KMS-11 (cell line): Measurements from ENCODE around the gene SV2C.
"Not testable (repeated sequence)": the region's sequence is repeated elsewhere in the genome, so short reads cannot be mapped to it uniquely, and the experiment has no call there.

Experiments used
- H2AFZ ChIP-seq: fragments of 200-600 bp; sonication (generic); 2 replicates; pipeline ENCODE4 v1.6.1; 2016; ENCODE audit warnings: antibody characterized with exemption, mixed run types, low read depth
- H3K27ac ChIP-seq: fragments of 200-600 bp; sonication (generic); 2 replicates; pipeline ENCODE4 v1.6.1; 2016; ENCODE audit warnings: mild to moderate bottlenecking, mixed run types
- H3K27me3 ChIP-seq: fragments of 200-600 bp; sonication (generic); 2 replicates; pipeline ENCODE4 v1.6.1; 2017; ENCODE audit warnings: mild to moderate bottlenecking, low read depth, mixed run types, moderate library complexity; ENCODE audit not compliant: insufficient read depth
- H3K36me3 ChIP-seq: fragments of 200-600 bp; sonication (generic); 2 replicates; pipeline ENCODE4 v1.6.1; 2017; ENCODE audit warnings: mild to moderate bottlenecking, mixed run types; ENCODE audit not compliant: insufficient read depth
- H3K4me1 ChIP-seq: fragments of 200-600 bp; sonication (generic); 2 replicates; pipeline ENCODE4 v1.6.1; 2016; ENCODE audit warnings: mild to moderate bottlenecking, low read depth, mixed run types; ENCODE audit not compliant: poor library complexity, severe bottlenecking
- H3K4me2 ChIP-seq: fragments of 200-600 bp; sonication (generic); 2 replicates; pipeline ENCODE4 v1.7.0; 2016; ENCODE audit warnings: mild to moderate bottlenecking, mixed run types
- H3K4me3 ChIP-seq: fragments of 200-600 bp; sonication (generic); IDR thresholded peaks from 2 replicates; pipeline ENCODE4 v1.6.1; 2017; ENCODE audit warnings: low read depth, low read length, mixed read lengths; ENCODE audit not compliant: insufficient read depth
- H3K79me2 ChIP-seq: fragments of 200-600 bp; sonication (generic); 2 replicates; pipeline ENCODE4 v1.6.1; 2016; ENCODE audit warnings: low read depth, mixed run types; ENCODE audit not compliant: insufficient read depth
- H3K9ac ChIP-seq: fragments of 200-600 bp; sonication (generic); 2 replicates; pipeline ENCODE4 v1.6.1; 2016; ENCODE audit warnings: mild to moderate bottlenecking, mixed run types
- H4K20me1 ChIP-seq: fragments of 200-600 bp; sonication (generic); 2 replicates; pipeline ENCODE4 v1.6.1; 2016; ENCODE audit warnings: mild to moderate bottlenecking, mixed run types; ENCODE audit not compliant: insufficient read depth
- TF ChIP-seq, protein P1 (sequence below): fragments of 200-600 bp; sonication (generic); conservative IDR thresholded peaks from 2 replicates; pipeline ENCODE4 v1.6.1; 2017; ENCODE audit warnings: low read depth, mild to moderate bottlenecking, antibody characterized with exemption, low read length, moderate library complexity, mixed read lengths

Gene SV2C

DNA sequence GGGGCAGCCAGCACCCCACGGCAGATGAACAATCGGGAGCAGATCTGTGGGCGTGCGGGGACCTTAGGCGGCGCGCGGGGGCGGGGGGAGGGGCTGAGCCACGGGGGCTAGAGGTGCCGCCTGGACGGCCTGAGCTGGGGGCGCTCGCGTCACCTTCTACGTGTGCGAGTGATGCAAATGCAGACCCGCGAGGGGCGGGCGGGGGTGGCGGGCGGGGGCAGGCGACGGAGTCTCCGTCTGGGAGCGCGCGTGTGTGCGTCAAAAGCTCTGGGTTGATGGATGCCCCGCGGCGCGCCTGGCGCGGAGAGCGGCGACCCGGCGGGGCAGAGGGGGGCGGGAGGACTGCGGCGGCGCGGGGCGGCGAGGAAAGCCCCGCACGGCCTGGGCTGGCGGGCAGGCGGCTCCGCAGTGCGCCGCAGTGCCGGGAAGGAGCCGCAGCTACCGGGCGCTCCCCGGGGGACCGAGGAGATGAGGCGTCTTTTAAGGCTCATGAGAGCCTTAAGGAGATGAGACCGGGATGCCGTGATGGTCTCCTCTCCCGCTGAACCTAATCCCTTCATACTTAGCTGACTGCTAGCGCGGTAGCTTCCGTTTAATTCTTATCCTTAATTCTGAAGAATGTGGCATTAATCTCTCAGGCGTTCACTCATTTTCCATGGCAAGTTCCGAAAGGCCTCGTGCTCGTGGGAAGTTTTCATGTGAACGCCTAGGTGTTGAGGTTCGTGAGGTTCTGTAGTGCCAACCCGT is 1.5 kb downstream of the SV2C start:
- H3K27me3 ChIP-seq, result no peaks in the 10 kb centered on the region; the same call in 1 of the 2 replicates

DNA sequence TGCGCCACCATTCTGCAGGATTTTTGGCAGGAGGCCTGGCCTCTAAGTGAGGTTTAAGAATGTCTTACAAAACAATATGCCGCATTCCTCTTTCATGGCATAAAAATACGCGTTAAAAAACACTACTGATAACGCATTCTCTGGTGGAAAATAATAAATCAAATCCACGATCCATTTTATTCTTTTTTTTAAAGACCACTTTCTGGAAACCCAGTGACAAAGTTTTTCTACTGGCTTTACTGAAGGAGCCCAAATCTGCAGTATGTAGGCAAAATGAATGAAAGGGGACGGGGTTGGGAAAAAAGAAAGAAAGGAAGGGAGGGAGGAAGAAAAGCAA is 2.0 kb downstream of the SV2C start:
- Histone ChIP-seq H3K4me2 (peak overlapping the region; percentile 59), H3K9ac (no peak overlapping the region), H3K4me3 (no peak overlapping the region), H3K79me2 (no peaks in the 10 kb centered on the region), H3K4me1 (no peaks in the 10 kb centered on the region), H3K27me3 (no peaks in the 10 kb centered on the region; the same call in 1 of the 2 replicates), H4K20me1 (no peaks in the 10 kb centered on the region), H3K27ac (no peak overlapping the region), H2AFZ (peak overlapping the region; percentile 96; the same call in 1 of the 2 replicates), H3K36me3 (no peaks in the 10 kb centered on the region)
- TF ChIP-seq, protein P1, sequence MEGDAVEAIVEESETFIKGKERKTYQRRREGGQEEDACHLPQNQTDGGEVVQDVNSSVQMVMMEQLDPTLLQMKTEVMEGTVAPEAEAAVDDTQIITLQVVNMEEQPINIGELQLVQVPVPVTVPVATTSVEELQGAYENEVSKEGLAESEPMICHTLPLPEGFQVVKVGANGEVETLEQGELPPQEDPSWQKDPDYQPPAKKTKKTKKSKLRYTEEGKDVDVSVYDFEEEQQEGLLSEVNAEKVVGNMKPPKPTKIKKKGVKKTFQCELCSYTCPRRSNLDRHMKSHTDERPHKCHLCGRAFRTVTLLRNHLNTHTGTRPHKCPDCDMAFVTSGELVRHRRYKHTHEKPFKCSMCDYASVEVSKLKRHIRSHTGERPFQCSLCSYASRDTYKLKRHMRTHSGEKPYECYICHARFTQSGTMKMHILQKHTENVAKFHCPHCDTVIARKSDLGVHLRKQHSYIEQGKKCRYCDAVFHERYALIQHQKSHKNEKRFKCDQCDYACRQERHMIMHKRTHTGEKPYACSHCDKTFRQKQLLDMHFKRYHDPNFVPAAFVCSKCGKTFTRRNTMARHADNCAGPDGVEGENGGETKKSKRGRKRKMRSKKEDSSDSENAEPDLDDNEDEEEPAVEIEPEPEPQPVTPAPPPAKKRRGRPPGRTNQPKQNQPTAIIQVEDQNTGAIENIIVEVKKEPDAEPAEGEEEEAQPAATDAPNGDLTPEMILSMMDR, result no peak

More for the DNA sequence above, 1.5 kb downstream of the SV2C start:
- Histone ChIP-seq H3K79me2 (no peaks in the 10 kb centered on the region), H3K36me3 (no peaks in the 10 kb centered on the region), H3K4me2 (peak overlapping the region; percentile 92), H3K4me1 (no peaks in the 10 kb centered on the region), H3K4me3 (no peak overlapping the region), H3K27ac (no peak overlapping the region), H2AFZ (peak overlapping the region; percentile 96), H4K20me1 (no peaks in the 10 kb centered on the region), H3K9ac (peak overlapping the region; percentile 26; the same call in 1 of the 2 replicates)
- TF ChIP-seq, protein P1, result no peak

DNA sequence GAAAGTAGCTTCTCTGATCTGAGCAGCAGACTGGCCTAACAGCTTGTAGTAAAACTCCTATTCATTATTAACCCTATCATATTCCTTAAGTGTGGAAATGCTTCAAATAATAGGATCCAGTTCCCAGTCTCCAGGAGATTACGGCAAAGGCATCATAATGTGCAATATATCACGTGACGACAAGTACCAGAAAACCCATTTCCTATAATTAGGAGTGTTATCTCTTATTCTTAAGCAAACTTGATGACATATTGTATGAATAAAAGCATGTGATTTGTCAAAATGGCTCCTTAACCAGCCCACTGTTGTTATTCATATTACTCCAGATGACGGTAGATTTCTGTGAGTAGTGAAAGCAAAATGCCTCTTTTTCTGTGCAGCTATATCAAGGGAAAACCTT is 2.9 kb downstream of the SV2C start:
- Histone ChIP-seq H2AFZ (no peak overlapping the region), H3K27me3 (no peaks in the 10 kb centered on the region; the same call in 1 of the 2 replicates), H3K9ac (no peak overlapping the region)

DNA sequence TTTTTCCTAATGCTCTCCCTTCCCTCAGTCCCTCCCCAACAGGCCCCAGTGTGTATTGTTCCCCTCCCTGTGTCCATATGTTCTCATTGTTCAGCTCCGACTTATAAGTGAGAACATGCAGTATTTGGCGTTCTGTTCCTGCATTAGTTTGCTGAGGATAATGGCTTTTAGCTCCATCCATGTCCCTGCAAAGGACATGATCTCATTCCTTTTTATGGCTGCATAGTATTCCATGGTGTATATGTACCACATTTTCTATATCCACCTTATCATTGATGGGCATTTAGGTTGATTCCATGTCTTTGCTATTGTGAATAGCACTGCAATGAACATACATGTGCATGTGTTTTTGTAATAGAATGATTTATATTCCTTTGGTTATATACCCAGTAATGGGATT is 6.0 kb downstream of the SV2C start:
- H3K79me2 ChIP-seq, H3K4me2 ChIP-seq: not testable (repeated sequence)

More for the DNA sequence above, 2.9 kb downstream of the SV2C start:
- H3K4me2 ChIP-seq, result no peak overlapping the region
- TF ChIP-seq, protein P1, result no peak
- H3K27ac ChIP-seq, result no peak overlapping the region
- H4K20me1 ChIP-seq, result no peaks in the 10 kb centered on the region
- no peaks in the 10 kb centered on the region for H3K36me3 ChIP-seq
- H3K4me3 ChIP-seq, result no peak overlapping the region
- no peaks in the 10 kb centered on the region for H3K79me2 ChIP-seq
- no peaks in the 10 kb centered on the region for H3K4me1 ChIP-seq

DNA sequence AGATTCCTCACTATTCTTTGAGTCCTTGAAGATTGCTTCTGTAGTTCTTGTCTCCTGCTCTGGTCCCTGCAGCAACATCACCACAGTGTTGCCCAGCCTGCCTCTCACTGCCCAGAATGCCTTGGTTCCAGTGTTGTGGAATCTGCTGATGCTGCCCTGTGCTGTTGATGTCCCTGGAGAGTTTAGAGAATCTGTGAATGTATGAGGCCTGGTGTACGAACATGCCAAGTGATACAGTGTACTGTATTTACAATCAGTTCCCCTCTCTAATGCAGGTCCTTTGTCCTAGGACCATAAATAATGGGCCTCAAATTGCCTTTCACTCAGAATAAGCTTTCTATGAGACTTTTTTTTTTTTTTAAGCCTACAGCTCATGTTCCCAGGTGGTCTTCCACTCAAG is 8.2 kb downstream of the SV2C start:
- no peak overlapping the region for H3K4me2 ChIP-seq
- H3K36me3 ChIP-seq, result no peaks in the 10 kb centered on the region
- H2AFZ ChIP-seq, result no peak overlapping the region
- no peaks in the 10 kb centered on the region for H3K79me2 ChIP-seq
- no peak overlapping the region for H3K4me3 ChIP-seq
- no peak overlapping the region for H3K9ac ChIP-seq
- H3K27ac ChIP-seq, result no peak overlapping the region
- no peaks in the 10 kb centered on the region for H3K4me1 ChIP-seq
- no peaks in the 10 kb centered on the region for H4K20me1 ChIP-seq
- TF ChIP-seq, protein P1, result no peak
- no peaks in the 10 kb centered on the region for H3K27me3 ChIP-seq

More for the DNA sequence above, 6.0 kb downstream of the SV2C start:
- H3K4me1 ChIP-seq, H3K27ac ChIP-seq, H3K36me3 ChIP-seq, H3K4me3 ChIP-seq, H3K9ac ChIP-seq, H3K27me3 ChIP-seq, H4K20me1 ChIP-seq, H2AFZ ChIP-seq: not testable (repeated sequence)
